G401.6 (cell line): Measurements from ENCODE around the gene LILRA1.
"Not testable (repeated sequence)": the region's sequence is repeated elsewhere in the genome, so short reads cannot be mapped to it uniquely, and the experiment has no call there.

Experiments used
- FAIRE-seq: peaks from 2 replicates; lab custom pipeline; 2012; peaks lifted over from hg19 to GRCh38; lab: Jason Lieb, UNC

Gene LILRA1

DNA sequence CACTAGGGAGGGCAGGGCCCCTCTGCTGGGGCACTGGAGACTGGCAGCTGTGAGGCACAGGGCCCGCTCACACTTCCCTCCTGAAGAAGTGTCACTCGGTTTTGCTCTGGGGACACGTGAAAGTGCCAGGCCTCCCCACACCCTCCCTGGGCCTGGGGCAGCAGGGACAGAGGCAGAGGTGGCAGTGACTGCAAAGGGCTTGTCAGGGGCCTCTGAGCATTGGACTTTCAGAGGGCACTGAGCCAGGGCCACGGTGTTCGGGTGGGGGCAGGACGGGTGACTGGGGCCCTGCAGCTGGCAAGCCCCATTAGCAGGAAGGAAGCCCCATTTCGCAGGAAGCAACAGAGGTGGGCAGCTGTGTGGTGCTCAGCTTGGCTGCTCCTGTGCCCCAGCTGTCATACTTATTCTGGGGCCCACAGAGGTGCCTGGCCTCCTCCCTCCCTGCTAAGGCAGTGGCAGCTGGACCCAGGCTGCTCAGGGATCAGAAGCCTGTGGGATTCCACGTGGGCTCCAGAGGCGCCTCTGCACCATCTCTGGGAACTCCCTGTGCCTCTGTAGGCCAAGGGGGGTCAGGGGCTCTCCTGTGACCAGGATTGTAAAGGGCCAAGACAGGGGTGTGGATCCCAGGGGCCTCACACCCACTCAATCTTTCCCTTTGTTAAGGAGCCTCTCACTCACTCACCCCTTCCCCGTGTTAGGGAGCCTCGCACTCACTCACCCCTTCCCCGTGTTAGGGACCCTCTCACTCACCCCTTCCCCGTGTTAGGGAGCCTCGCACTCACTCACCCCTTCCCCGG is 31.7 kb downstream of the LILRA1 start:
- not testable (repeated sequence) for FAIRE-seq

DNA sequence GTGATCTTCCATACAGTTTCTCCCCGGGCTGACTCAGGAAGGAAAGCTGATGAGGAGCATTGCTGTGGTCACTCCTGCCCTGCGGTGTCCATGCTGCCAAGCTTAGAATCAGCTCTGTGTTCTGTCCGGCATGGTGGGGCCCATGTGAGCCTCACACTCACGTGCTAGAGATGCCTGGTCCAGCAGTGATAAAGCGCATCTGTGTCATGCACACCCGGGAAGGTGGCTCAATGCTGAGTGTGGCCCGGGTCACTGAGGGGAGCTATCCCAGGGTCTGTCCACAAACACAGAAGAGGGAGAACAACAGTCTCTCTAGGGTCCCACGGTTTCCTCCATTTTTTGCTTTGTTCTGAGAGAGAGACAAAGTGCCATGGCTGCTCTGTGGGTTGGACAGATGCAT is 33.3 kb downstream of the LILRA1 start:
- no peak for FAIRE-seq

DNA sequence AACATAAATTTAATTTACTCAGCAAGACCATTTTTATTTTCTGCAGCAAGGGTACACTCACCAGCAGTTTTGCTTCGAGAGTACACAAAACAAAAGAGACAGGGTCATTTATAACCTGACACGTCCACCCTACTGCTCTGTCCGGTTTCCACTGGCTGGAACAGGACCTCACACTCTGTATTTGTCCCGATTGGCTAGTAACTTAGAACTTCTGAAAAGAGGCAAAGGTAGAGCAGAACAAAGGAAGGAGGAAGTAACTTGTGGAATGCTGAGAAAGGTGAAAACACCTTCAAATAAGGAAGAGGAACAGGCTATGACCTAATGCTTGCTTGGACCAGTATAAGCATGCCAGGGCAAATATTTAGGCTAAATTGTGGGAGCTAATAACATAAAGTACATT is 34.5 kb downstream of the LILRA1 start:
- FAIRE-seq: not testable (repeated sequence)

DNA sequence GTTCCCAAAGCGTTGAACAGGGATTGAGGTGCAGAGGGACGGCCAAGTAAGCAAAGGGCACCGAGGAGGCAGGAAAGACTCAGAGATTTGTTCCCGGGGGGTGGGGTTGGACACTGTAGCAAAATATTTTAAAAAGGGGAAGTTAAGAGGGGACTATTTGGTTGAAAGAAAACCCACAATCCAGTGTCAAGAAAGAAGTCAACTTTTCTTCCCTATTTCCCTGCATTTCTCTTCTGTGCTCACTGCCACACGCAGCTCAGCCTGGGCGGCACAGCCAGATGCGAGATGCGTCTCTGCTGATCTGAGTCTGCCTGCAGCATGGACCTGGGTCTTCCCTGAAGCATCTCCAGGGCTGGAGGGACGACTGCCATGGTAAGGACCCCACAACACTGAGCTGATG is 36.8 kb downstream of the LILRA1 start, which contains the start of gene LILRB1:
Gene LILRB1 (plus strand): TSS at position 223 of the 400 bp plus-strand sequence. CDS start 590 bp downstream, outside the sequence.
- not testable (repeated sequence) for FAIRE-seq

- no peak for FAIRE-seq
Measured at GRCh38 chr19:54630782-54631181, 37.4 kb downstream of the LILRA1 start.

GRCh38 chr19:54631489-54632337 is 38.3 kb downstream of the LILRA1 start:
- not testable (repeated sequence) for FAIRE-seq

GRCh38 chr19:54632517-54632916 is 39.1 kb downstream of the LILRA1 start:
- FAIRE-seq: not testable (repeated sequence)

DNA sequence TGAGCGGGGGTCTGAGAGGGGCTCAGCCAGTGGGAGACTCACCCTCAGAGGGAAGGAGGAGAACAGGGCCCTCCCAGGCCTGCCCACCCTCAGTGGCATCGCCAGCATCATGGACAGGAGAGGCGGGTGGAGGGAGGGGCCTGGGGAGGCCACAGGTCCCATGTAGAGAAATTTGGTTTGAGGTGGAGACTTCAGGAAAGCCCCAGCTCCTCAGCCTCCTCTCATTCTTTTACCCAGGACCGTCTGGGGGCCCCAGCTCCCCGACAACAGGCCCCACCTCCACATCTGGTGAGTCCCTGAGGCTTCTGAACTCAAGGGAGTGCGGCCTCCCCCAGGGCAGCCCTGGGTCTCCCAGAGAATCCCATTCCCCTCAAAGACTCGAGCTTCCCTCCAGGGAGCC is 40.0 kb downstream of the LILRA1 start:
- FAIRE-seq: no peak

DNA sequence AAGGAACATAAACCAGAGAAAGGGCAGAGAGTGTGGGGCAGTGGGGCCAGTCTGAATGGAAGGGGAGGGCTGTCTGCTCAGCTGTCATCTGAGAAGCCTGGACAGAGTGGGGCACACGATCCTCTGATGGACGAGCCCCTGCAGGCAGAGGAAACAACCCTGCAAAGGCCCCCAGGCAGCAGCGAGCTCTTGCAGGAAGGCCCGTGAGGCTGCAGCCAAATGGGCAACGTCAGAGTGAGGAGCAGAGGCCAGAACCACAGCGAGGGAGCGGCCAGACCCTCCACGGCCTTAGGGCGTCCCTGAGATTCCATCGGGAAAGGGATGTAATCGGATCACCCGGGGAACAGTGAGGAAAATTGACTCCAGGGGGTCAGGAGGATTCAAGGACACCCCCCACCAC is 42.6 kb downstream of the LILRA1 start:
- not testable (repeated sequence) for FAIRE-seq

DNA sequence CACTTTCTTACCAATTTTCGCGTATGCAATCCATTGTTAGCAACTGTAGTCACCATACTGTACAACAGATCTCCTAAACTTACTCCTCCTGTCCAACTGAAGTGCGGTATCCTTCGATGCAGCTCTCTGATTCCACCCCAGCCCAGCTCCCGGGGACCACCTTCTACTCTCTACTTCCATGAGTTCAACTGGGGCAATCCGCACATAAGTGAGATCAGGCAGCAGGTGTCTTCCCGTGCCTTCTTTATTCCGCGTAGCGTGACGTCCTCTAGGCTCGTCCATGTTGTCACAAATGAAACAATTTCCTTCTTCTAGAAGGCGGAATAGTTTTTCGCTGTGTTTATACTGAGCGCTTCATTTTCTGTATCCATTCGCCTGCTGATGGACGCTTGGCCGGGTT is 45.3 kb downstream of the LILRA1 start:
- FAIRE-seq: no peak

DNA sequence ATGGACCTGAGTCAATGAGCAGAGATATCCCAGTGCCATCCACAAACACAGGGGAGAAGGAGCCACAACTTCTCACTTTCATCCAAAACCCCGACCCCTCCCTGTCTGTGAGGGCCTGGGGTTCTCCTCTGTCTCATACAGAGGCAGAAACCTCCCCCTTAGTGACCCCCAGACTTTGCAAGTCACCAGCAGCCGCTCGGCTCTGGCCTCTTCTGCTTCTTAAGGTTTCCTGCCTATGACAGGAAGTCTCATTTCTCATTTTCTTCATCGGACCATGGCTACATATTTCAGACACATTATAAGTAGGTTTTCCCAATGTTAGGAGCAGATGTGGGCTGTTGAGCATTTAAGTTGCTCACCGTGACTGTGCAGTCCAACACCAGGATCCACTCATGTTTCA is 49.5 kb downstream of the LILRA1 start:
- not testable (repeated sequence) for FAIRE-seq

GRCh38 chr19:54643583-54643982 is 50.2 kb downstream of the LILRA1 start:
- FAIRE-seq: not testable (repeated sequence)

DNA sequence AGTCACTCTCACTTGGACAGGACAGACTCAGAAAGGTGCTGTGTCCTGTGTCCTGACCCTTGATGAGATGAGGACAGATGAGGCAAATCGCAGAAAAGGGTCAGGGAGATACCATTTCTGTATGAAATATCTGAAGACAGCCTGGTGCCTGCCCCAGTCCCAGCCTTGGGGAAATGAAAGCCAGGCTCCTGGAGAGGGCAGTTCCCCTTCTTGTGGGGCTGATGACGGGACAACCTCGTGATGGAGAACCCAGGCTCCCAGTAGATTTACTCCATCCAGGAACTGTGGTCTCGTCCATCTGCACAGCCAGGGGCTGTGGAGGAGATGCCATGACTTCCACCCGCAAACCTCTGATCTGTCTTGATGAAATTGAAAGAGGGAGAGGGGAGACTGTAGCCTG is 50.6 kb downstream of the LILRA1 start:
- no peak for FAIRE-seq

GRCh38 chr19:54646331-54646841 is 53.0 kb downstream of the LILRA1 start:
- FAIRE-seq: no peak

- no peak for FAIRE-seq
Measured at GRCh38 chr19:54648129-54648528, 54.7 kb downstream of the LILRA1 start.

GRCh38 chr19:54650108-54650655 is 56.8 kb downstream of the LILRA1 start:
- FAIRE-seq: no peak
